IPS-18c (cell line): ENCODE results near the gene PPA1.
A peak's percentile ranks its signal among the peaks of the same experiment; 100 is the strongest.

Source experiments
- H3K4me3 ChIP-seq: 2 replicates; pipeline ENCODE4 v1.7.0; 2013; ENCODE audit warnings: low read depth, mild to moderate bottlenecking, low read length, moderate library complexity; ENCODE audit not compliant: insufficient read depth
- H3K9me3 ChIP-seq: one replicate; pipeline ENCODE4 v1.6.1; 2013; ENCODE audit warnings: mild to moderate bottlenecking, low read length, moderate library complexity; ENCODE audit not compliant: control insufficient read depth, insufficient read depth

The PPA1 gene

DNA sequence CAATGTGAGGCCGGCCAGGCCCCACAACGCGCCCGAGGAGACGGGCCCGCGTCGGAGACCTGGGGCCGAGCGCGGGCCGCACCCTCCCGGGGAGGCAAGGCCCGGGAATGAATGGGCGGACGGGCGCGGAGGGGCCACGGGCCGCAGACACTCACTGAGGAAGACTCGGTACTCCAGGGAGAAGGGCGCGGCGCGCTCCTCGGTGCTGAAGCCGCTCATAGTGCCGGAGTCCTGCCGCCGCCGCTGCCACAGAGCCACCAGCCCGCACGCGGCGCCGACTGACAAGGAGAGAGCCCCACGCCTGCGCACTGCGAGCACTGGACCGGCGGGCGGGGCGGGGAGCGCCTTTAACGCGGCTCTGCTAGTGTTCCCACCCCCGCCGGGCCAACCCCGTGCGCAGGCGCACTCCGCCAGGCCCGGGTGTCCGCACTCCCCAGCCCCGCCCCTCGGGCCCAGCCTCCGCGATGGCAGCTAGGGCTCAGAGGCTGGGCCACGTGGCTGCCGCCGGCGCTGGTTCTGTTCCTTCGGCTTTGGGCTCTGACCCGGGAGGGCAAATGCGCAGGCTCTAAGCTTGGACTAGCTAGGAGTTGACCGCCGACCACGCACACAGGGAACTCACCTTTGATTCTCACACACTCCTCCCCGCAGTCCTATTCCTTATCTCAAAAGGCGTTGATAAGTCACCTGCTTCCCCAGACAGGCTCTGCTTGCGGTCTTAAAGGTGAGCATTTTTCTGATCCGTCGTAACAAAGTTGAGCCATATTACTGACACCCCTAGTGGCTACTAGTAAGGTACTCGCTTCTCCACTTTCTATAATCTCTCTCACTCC is at the start of gene PPA1:
Gene PPA1, minus strand, starts transcription at position 321 of the 830 bp plus-strand sequence. Its CDS starts 102 bp downstream, at position 219.
- H3K9me3 ChIP-seq = peaks cover 2% of the 10 kb centered on the region
- peak within 1 kb of the TSS; percentile 83 for H3K4me3 ChIP-seq

DNA sequence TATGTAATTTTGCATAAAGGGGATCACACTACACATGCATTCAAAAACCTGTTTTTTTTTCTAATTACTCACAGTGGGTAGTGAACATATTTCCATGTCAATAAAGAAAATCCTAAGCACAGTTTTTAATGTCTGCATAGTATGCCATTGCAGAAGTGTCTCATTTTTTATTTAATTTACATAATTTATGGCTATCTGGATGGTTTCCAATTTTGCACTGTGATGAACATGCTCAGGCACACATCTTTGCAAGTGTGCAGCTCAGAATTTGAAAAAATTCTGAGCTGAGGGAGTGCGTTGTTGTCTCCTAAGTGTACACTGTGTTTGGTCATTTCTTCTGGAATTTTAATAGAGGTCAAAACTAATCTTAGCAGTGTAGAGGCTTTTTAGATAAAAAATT is 48.4 kb upstream of the PPA1 start:
- H3K9me3 ChIP-seq = no peaks in the 10 kb centered on the region
- H3K4me3 ChIP-seq = no peak overlapping the region

DNA sequence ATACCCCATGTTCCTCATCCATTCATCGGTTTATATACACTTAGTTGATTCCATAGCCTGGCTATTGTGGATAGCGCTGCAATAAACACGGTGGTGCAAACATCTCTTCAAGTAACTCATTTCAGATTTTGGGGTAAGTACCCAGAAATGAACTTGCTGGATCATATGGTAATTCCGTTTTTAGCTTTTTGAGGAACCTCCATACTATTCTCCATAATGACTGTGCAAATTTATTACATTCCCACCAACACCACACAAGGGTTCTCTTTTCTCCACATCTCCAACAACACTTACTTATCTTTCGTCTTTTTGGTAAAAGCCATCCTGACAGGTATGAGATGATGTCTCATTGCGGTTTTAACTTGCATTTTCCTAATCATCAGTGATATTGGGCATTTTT is 46.9 kb upstream of the PPA1 start:
- H3K4me3 ChIP-seq = no peak overlapping the region
- no peaks in the 10 kb centered on the region for H3K9me3 ChIP-seq

DNA sequence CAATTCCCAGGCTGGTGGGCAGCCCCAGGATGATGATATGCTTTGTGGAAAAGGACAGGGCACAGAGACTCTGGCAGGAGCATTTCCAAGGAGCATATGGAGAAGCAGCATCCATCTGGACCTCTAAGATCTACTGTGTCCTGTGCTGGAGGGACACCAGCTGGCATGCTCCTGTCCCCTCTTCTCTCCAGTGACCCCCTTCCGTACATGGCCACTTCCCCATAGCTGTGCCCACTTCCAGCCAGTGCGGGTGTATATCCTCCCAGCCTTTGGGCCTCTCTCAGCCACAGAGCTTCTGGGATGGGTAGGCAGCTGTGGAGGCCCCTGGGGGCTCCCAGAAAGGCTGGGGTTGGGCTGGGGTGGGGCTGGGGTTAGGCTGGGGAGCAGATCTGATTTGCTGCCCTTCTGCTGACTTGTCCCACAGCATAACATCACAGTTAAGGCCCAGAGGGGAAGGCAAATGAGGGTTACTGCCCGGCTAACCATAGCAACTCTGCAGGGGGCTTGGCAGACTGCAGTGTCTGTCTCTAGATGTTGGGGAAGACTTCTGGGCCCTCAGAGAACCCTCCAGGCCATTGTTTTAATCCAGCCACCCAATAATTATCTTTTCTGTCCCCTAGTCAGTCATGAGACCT is 44.3 kb upstream of the PPA1 start:
- no peaks in the 10 kb centered on the region for H3K9me3 ChIP-seq
- H3K4me3 ChIP-seq = no peak overlapping the region

DNA sequence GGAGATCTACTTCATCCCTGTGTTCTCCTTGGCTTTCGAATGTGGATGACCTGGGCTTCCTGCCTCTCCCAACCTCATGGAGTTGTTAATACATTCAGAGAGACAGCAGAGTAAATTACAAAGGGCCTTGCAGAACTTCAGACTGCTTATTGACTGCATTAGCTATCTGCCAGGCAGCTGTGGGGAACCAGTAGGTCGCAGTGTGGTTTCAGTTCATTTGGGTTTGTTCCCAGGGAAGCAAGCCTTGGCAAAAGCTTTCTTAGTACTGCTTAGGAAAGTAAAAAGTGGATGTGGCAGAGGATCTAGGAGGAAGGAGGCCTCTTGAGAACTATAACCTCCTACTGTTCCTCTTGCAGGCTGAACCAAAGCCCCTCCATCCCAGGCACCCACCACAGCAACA is 41.4 kb upstream of the PPA1 start:
- H3K4me3 ChIP-seq = no peak overlapping the region
- H3K9me3 ChIP-seq = no peaks in the 10 kb centered on the region

DNA sequence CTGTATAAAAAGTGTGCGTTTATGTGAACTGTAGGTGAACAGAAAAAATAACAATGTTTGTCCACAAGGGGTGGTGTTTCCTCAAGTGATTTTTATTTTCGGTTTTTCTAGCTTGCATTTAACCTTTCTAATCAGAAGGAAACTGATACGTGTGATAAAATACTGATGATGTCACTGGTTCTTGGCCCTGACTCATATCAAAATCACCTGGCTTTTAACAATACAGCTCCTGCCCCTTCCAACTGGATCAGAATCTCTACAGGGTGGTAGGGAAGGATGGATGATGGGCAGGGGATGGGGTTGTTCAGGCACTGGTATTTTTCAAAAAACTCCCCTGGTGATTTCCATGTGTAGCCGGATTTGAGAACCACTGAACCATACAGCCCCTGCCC is 39.7 kb upstream of the PPA1 start:
- no peaks in the 10 kb centered on the region for H3K9me3 ChIP-seq
- no peak overlapping the region for H3K4me3 ChIP-seq

DNA sequence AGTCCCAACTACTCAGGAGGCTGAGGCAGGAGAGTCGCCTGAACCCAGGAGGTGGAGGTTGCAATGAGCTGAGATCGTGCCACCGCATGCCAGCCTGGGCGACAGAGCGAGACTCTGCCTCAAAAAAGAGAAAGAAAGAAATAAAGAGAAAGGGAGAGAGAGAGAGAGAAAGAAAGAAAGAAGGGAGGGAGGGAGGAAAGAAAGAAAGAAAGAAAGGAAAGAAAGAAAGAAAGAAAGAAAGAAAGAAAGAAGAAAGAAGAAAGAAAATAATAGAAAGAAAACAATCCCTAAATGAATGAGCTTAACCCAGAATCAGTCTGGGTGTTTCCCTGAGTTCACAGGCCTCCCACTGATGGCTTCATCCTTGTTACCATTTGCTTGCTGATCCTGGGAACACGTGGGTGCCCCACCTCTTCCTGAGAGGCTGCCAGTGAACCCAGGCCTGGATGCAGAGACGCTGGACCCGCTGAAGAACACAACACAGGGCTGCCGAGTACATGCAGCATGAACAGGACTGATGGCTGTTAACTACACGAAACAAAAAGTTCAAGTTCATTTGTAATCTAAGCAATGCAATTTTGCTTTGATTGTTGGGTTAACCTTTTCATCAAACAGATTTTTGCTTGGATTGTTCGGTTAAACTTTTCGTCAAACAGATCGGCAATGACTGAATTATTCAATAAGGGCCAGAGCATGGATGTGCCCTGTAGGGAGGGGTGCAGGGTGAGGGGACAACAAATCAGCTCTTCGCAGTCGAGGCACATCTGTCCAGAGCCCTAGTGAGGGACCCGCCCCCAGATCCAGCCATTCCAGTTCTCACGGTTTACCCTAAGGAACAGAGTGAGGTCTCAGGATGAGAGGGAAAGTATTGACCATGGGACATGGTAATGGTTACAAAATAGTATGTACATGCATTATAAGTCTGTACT is 39.0 kb upstream of the PPA1 start:
- Histone ChIP-seq H3K4me3 (no peak overlapping the region), H3K9me3 (no peaks in the 10 kb centered on the region)

DNA sequence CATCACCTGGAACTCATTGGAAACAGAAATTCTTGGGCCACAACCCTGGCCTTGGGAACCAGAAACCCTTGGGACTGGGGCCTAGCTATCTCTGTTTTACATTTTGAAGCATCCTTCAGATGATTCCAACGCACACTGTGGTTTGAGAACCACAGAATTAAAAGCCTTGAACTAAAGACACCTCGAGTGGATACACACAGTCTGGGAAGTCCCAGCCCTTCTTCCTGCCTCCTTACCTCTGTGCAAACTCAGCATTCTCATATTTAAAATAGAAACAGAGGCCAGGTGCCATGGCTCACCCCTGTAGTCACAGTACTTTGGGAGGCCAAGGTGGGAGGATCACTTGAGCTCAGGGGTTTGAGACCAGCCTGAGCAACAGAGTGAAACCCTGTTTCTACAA is 37.7 kb upstream of the PPA1 start:
- no peaks in the 10 kb centered on the region for H3K9me3 ChIP-seq
- no peak overlapping the region for H3K4me3 ChIP-seq

DNA sequence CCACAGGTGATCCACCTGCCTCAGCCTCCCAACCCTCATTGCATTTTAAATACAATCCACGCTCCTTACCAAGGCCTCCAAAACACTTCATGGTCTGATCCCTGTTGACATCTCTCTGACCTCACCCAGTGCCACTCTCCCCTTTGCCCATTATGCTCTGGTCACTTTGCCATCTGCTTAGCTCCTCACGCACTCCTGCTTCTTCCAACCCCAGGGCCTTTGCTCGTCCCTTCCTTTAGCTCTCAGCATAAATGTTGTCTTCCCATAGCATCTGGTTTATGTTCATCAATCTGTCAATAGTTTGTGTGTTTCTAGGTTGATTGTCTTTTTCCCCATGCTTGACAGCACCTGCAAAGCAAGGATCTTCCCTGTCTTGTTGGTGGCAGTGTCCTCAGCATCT is 36.5 kb upstream of the PPA1 start:
- H3K4me3 ChIP-seq = no peak overlapping the region
- no peaks in the 10 kb centered on the region for H3K9me3 ChIP-seq

DNA sequence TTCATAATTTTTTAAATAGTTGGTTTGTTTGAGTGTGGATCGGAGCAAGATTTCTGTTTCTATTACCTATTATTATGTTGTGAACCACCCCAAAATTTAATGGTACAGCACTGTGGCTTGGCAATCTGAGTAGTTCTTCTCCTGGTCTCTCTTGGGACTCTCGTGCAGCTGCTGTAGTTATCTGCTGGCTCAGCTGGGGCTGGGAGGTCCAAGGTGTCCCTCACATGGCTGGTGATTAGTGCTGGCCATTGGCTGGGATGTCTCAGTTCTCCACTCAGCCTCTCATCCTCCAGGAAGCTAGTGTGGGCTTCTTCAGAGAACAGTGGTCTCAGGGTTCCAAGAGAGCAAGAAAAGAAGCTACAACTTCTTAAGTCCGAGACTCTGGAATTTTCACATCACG is 35.1 kb upstream of the PPA1 start:
- H3K4me3 ChIP-seq = no peak overlapping the region
- H3K9me3 ChIP-seq = no peaks in the 10 kb centered on the region

DNA sequence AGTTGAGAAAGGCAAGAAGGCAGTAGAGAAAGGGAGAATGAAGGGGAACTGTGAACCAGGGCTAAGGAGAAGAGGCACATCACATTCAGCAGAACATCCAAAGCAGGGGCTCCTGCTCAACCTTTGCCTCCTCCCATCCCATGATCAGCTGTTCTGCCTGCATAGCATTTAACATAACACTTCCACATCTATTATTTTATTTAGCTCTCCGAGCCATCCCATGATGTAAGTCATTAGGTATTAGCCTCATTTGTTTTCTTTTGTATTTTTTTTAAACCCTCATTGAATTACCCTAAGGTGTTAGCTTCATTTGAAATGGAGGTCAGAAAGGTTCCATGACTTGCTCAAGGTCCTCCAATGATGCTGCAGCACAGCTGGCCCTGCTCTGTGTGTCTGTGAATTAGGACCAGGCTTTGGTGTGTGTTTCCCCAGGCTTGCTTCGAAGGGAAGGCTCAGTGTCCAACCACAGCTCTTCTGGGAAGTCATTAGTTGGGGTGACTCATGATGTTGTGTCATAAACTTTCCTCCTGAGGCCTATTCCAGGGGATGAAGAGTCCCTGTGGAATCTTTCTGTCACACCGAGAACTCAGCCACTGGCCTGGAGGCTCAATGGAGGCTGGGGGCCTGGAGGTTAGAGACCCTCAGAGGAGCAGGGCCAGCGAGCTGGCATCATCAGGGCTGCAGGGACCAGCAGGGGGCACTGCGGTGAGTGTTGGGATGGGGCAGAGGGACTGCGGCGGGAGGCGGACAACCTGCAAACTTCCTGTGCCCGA is 34.1 kb upstream of the PPA1 start:
- no peaks in the 10 kb centered on the region for H3K9me3 ChIP-seq
- no peak overlapping the region for H3K4me3 ChIP-seq

DNA sequence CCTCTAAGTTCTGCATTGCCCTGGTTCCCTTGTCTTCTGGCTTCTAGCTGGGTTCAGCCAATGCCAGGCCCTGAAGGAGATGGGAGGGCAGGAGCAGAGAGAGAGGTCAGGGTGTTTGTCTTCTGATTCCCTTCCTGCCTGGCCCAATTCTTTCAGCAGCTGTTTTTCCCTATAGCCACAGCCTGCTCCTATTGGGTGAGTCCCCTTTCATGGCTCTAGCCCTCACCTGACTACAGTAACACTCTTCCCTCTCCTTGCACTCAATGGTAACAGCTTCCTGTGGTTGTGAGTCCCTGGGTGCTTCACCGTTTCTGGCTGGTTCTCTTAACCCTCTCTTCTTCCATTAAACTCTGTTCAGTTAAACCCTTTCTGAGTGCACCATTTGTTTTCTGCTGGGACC is 33.5 kb upstream of the PPA1 start:
- H3K9me3 ChIP-seq = no peaks in the 10 kb centered on the region

DNA sequence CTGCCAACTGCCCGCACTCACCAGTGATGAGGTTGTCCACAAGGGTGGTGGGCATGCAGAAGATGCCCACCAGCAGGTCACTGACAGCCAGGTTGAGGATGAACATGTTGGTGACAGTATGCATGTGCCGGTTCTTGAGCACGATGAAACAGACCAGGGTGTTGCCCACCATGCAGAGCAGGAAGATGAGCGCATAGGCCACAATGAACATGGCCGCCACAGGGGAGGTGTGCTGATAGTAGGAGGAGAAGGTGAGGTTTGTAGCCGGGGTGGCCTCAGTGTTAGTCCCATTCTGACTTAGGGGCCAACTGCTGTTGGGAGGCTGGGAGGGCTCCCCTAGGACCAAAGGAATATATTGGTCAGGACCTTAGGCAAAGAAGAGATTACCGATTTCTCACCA is 32.8 kb upstream of the PPA1 start:
- Histone ChIP-seq H3K9me3 (no peaks in the 10 kb centered on the region), H3K4me3 (no peak overlapping the region)

More for the DNA sequence above, 33.5 kb upstream of the PPA1 start:
- H3K4me3 ChIP-seq = no peak overlapping the region

DNA sequence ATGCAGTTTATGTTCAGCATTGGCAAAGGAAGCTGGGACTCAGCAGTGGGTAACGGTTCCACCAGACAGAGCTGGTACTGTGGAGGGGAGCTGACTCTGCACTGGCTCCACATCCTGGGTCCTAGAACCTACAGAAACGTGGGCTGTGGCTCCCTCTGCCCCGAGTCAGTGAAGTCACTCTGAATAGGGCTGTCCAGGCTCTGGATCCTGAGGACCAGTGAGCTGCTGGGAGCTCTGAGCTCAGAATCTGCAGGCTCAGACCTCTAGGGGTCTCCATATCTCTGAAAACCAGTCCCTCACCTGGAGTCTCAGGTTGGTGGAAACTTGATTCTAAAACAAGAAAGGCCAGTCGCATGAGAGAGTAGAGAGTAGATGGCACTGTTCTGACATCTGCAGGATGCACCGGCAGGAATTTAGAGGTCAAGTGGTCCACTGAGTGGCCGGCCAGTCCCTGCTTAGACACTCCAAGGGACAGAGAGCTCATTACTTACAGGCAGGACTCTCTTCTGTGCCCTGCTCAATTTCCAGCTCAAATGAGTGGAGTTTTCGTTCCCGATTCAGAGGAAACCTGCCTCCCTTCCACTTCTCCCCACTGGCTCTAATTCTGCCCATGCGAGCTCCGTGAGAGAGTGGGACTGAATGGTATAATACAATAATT is 31.9 kb upstream of the PPA1 start:
- H3K4me3 ChIP-seq = no peak overlapping the region
- H3K9me3 ChIP-seq = no peaks in the 10 kb centered on the region

DNA sequence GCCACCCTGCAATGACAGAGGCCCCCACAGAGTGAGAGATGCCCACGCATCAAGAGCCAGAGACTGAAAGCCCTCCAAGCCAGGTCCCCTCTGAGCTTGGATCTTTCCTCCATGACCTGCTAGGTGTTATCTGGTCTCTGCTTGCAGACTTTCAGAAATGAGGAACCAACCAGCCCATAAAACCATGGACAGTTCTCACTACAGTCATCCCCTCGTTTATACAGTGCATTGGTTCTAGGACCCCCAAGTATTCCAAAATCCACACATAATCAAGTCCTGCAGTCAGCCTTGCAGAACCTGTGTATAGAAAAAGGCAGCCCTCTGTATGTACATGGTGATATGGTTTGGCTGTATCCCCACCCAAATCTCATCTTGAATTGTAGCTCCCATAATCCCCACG is 27.5 kb upstream of the PPA1 start:
- Histone ChIP-seq H3K4me3 (no peak overlapping the region), H3K9me3 (no peaks in the 10 kb centered on the region)

DNA sequence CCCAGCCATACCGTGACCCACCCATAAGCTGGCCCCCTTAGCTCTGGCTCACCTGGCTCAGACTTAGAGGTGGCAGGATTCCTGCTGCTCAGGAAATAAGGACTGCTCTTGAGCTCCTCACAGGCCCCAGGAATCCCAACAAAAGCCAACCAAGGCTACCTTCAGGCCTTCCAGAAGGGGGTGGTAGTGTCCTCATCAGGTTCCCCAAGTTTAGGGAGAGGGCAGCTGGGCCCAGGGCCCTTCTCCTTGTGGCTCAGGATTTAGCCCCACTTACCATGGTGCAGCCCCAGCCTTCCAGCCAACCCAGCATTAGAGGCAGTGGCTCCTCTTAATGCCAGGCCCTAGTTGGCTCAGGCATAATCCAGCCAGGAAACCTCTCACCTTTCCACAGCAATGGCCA is 27.0 kb upstream of the PPA1 start:
- no peaks in the 10 kb centered on the region for H3K9me3 ChIP-seq
- no peak overlapping the region for H3K4me3 ChIP-seq

DNA sequence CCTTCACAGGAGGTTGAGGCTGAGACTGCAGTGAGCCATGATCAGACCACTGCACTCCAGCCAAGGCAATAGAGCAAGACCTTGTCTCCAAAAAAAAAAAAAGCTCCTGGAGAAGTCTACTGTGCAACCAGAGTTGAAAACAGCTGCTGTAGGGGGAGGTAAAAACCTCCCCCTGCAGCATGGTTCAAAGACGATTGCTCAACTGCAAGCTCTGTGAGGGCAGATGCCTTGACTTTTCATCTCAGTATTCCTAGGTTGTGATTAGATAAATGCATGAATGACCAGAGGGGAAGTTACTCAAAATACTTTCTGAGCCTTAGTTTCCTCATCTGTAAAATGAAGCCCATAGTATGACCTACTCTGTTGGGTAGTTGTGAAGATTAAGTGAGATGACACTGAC is 25.0 kb upstream of the PPA1 start:
- Histone ChIP-seq H3K9me3 (no peaks in the 10 kb centered on the region), H3K4me3 (no peak overlapping the region)
